ENCODE results near the gene SLC15A5. TPM values are rescaled to one million over a fixed set of nuclear protein-coding genes. Genes with fewer than 3 reads are reported as not detected.

The SLC15A5 gene
- total RNA-seq, 1 experiment from 2014 or later, result not detected

GRCh38 chr12:16152885-16153673, 124.4 kb downstream of the SLC15A5 start:
- in situ Hi-C loops (cut with HindIII; ENCODE audit: low pct_unique_long_range_greater_than_20kb, low sequenced_read_pairs) (no loop called here), intact Hi-C loops (cut with micrococcal nuclease; ENCODE audit: unreplicated experiment) (no loop called here)
- no TSS peak for BruUV-seq (replicated peaks)
- Histone ChIP-seq H3K27me3 (ENCODE audit: control insufficient read depth, insufficient read depth, low read length) (no peaks in the 10 kb centered on the region), H3K27ac (ENCODE audit: low read length) (no peak overlapping the region), H3K9me3 (ENCODE audit: control insufficient read depth, insufficient read depth, low read depth, low read length) (no peaks in the 10 kb centered on the region), H3K4me3 (ENCODE audit: low read depth in 2 of 2, low read length in 2 of 2) (no peak overlapping the region), H3K36me3 (ENCODE audit: control insufficient read depth, insufficient read depth, low read length) (no peaks in the 10 kb centered on the region), H3K4me1 (ENCODE audit: control insufficient read depth, insufficient read depth, low read length) (no peaks in the 10 kb centered on the region)
- DNase-seq (ENCODE audit: low read depth, low spot score) (no peak), ATAC-seq (no peak)
- CTCF ChIA-PET, result no interaction called here
- TF ChIP-seq POLR2AphosphoS5 (IDR thresholded peaks at IDR 0.05; ENCODE audit: low read depth, low read length) (no peak), REST (IDR thresholded peaks at IDR 0.05; ENCODE audit: insufficient read depth in 1 of 2, low read depth in 2 of 2, low read length in 1 of 2) (no peak), SIN3A (IDR thresholded peaks at IDR 0.05; ENCODE audit: borderline replicate concordance, insufficient read depth, low read depth, low read length) (no peak), TCF7L2 (IDR thresholded peaks at IDR 0.05; ENCODE audit: low read depth, low read length) (no peak), CTCF (IDR thresholded peaks at IDR 0.05) (no peak)
- POLR2A ChIA-PET, result no interaction called here

GRCh38 chr12:16150276-16150675, 127.2 kb downstream of the SLC15A5 start:
- no peak for ATAC-seq
- H3K4me3 ChIP-seq (ENCODE audit: low read depth in 2 of 2, low read length in 2 of 2), result no peak overlapping the region

More at GRCh38 chr12:16150276-16150675, 127.2 kb downstream of the SLC15A5 start:
- in situ Hi-C loops (cut with HindIII; ENCODE audit: low pct_unique_long_range_greater_than_20kb, low sequenced_read_pairs), result no loop called here
- POLR2A ChIA-PET, result no interaction called here
- DNase-seq (ENCODE audit: low read depth, low spot score), result no peak
- intact Hi-C loops (cut with micrococcal nuclease; ENCODE audit: unreplicated experiment), result no loop called here
- BruUV-seq (replicated peaks), result no TSS peak
- Histone ChIP-seq H3K27ac (ENCODE audit: low read length) (no peak overlapping the region), H3K36me3 (ENCODE audit: control insufficient read depth, insufficient read depth, low read length) (no peaks in the 10 kb centered on the region), H3K9me3 (ENCODE audit: control insufficient read depth, insufficient read depth, low read depth, low read length) (no peaks in the 10 kb centered on the region), H3K27me3 (ENCODE audit: control insufficient read depth, insufficient read depth, low read length) (no peaks in the 10 kb centered on the region), H3K4me1 (ENCODE audit: control insufficient read depth, insufficient read depth, low read length) (no peaks in the 10 kb centered on the region)
- CTCF ChIA-PET, result no interaction called here
- TF ChIP-seq POLR2AphosphoS5 (IDR thresholded peaks at IDR 0.05; ENCODE audit: low read depth, low read length) (no peak), SIN3A (IDR thresholded peaks at IDR 0.05; ENCODE audit: borderline replicate concordance, insufficient read depth, low read depth, low read length) (no peak), TCF7L2 (IDR thresholded peaks at IDR 0.05; ENCODE audit: low read depth, low read length) (no peak), CTCF (IDR thresholded peaks at IDR 0.05) (no peak)
